GM13977 (cell line): ENCODE results near the gene CBX2.

Experiments used
- DNase-seq: peaks from one replicate; pipeline ENCODE4 v3.0.0; 2012; ENCODE audit warnings: low spot score
- CTCF ChIP-seq: IDR thresholded peaks from 2 replicates; pipeline ENCODE4 v1.5.1; 2012; ENCODE audit warnings: mild to moderate bottlenecking, control low read depth; ENCODE audit not compliant: insufficient read depth; ENCODE audit errors: extremely low read depth, missing control alignments
- in situ Hi-C: fragments of 300-500 bp; cut with MboI; formaldehyde crosslinking; loops from one replicate; pipeline ENCODE4 v1.12.0; 2022; ENCODE audit warnings: low sequenced_read_pairs, low pct_unique_long_range_greater_than_20kb, mixed read lengths, inconsistent platforms; ENCODE audit not compliant: unreplicated experiment

Gene CBX2

GRCh38 chr17:79798299-79799173 is 20.6 kb downstream of the CBX2 start:
- DNase-seq: no peak
- in situ Hi-C loops: loop anchor here (10.0 to 25.0 kb wide), 2 partner anchors 46 to 164 kb away; no protein-coding TSS in a partner anchor
- no peak for TF ChIP-seq CTCF

- no peak for DNase-seq
- in situ Hi-C loops: loop anchor here (10.0 to 25.0 kb wide), 2 partner anchors 46 to 163 kb away; no protein-coding TSS in a partner anchor
- no peak for TF ChIP-seq CTCF
These were observed 21.2 kb downstream of the CBX2 start for GRCh38 chr17:79799174-79799537.

GRCh38 chr17:79799538-79800324 is 21.8 kb downstream of the CBX2 start:
- no peak for TF ChIP-seq CTCF
- DNase-seq: no peak
- in situ Hi-C loops: loop anchor here (10.0 to 25.0 kb wide), 2 partner anchors 45 to 163 kb away; no protein-coding TSS in a partner anchor

- no peak for TF ChIP-seq CTCF
- in situ Hi-C loops: no loop called here
- peak; percentile 72 for DNase-seq
These were observed 22.6 kb downstream of the CBX2 start for GRCh38 chr17:79800325-79801155.

GRCh38 chr17:79801156-79802038 is 23.4 kb downstream of the CBX2 start:
- in situ Hi-C loops: no loop called here
- no peak for TF ChIP-seq CTCF
- no peak for DNase-seq
